ENCODE measurements around the gene SCO2.

DNA sequence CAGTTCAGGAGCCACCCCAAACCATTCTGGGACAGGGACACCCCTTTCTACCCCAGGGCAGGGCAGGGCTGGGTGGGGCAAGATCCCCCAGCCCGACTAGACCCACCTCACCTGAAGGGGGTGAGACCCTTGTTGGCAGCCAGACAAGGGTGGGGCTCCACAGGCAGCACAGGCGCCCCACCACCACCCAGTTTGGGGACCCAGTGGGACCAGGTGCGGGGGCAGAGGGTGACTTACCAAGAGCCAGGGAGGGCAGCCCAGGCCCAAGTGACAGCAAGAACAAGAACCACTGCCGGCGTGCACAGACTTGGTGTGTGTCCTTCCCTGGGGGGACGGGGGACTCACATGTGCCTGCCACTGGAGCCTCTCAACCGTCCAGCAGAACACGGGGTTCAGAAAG lies 41.8 kb downstream of the SCO2 start:
- TF ChIP-seq, protein P1, sequence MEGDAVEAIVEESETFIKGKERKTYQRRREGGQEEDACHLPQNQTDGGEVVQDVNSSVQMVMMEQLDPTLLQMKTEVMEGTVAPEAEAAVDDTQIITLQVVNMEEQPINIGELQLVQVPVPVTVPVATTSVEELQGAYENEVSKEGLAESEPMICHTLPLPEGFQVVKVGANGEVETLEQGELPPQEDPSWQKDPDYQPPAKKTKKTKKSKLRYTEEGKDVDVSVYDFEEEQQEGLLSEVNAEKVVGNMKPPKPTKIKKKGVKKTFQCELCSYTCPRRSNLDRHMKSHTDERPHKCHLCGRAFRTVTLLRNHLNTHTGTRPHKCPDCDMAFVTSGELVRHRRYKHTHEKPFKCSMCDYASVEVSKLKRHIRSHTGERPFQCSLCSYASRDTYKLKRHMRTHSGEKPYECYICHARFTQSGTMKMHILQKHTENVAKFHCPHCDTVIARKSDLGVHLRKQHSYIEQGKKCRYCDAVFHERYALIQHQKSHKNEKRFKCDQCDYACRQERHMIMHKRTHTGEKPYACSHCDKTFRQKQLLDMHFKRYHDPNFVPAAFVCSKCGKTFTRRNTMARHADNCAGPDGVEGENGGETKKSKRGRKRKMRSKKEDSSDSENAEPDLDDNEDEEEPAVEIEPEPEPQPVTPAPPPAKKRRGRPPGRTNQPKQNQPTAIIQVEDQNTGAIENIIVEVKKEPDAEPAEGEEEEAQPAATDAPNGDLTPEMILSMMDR (IDR thresholded peaks at IDR 0.05; ENCODE audit: borderline replicate concordance, extremely low read depth, low read length, poor library complexity, severe bottlenecking): no peak
- no peak for TF ChIP-seq EZH2 (IDR thresholded peaks at IDR 0.05; ENCODE audit: borderline replicate concordance, low read depth, low read length, severe bottlenecking)

Data from DND-41 (cell line).